ENCODE results near the gene FAM107A. TPM values are rescaled to one million over a fixed set of nuclear protein-coding genes. Genes with fewer than 3 reads are reported as not detected.

Gene FAM107A
- total RNA-seq, 4 donors from 2014 or later = 26.4 to 165 (median 59.4) TPM

DNA sequence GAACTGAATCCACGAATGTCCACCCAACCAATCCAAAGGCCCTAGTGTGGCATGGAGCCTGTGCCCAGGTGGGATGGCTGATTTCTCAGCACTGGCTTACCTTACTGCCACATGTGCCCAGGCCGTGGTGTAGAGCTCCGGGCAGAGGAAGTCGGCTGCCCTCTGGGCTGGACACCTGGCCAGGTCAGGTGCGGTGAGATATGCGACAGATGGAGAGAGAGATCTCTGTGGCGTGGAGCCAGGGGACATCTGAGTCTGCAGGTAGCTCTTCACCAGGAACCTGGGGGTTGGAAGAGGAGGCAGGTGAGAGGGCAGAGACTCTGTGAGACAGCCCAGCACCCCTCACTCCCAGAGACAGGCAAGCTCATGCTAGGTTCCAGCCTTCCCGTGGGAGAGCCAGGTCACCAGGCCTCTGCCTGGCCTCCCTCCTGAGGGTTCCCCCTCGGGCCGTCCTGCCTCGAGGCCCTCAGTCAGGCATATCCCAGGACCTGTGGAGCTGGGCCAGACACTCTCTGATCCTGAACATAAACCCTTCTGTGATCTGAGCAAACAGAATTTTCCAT lies 52.8 kb downstream of the FAM107A start:
- ATAC-seq (ENCODE audit: low FRiP score) = no peak
- DNase-seq (ENCODE audit: low spot score) = no peak
- TF ChIP-seq, protein P1, sequence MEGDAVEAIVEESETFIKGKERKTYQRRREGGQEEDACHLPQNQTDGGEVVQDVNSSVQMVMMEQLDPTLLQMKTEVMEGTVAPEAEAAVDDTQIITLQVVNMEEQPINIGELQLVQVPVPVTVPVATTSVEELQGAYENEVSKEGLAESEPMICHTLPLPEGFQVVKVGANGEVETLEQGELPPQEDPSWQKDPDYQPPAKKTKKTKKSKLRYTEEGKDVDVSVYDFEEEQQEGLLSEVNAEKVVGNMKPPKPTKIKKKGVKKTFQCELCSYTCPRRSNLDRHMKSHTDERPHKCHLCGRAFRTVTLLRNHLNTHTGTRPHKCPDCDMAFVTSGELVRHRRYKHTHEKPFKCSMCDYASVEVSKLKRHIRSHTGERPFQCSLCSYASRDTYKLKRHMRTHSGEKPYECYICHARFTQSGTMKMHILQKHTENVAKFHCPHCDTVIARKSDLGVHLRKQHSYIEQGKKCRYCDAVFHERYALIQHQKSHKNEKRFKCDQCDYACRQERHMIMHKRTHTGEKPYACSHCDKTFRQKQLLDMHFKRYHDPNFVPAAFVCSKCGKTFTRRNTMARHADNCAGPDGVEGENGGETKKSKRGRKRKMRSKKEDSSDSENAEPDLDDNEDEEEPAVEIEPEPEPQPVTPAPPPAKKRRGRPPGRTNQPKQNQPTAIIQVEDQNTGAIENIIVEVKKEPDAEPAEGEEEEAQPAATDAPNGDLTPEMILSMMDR (IDR thresholded peaks at IDR 0.05) = no peak

DNA sequence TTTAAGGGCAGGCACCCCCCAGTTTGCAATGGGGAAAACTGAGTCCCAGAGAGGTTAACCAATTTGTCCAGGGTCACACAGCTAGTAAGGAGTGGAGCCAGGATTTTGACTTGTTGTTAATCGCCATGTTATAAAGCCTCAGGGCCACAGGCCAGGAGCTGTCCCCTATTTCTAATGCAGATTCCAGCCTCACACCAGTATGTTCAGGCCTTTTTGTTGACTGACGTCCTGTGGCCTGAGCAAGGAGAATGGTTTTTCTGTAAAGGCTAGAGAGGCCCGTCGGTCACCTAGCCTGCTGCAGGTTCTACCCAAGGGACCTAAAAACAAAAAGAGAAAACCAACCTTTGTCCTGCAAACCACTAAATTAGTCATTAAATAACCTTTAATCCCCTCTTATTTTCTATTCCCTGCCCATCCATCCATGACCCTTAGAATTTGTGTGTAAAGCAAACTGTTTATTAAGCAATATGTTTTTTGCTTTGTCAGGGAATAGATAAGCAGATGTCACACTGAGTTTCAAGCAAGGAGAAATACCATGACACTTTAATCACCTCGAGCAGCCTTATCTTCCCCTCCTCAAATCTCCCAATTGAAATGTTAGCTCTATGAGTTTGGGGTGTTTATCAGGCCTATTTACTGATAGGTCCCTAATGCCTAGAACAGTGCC lies 54.3 kb downstream of the FAM107A start:
- DNase-seq (ENCODE audit: low spot score) = no peak
- TF ChIP-seq, protein P1 (IDR thresholded peaks at IDR 0.05) = no peak
- no peak for ATAC-seq (ENCODE audit: low FRiP score)

DNA sequence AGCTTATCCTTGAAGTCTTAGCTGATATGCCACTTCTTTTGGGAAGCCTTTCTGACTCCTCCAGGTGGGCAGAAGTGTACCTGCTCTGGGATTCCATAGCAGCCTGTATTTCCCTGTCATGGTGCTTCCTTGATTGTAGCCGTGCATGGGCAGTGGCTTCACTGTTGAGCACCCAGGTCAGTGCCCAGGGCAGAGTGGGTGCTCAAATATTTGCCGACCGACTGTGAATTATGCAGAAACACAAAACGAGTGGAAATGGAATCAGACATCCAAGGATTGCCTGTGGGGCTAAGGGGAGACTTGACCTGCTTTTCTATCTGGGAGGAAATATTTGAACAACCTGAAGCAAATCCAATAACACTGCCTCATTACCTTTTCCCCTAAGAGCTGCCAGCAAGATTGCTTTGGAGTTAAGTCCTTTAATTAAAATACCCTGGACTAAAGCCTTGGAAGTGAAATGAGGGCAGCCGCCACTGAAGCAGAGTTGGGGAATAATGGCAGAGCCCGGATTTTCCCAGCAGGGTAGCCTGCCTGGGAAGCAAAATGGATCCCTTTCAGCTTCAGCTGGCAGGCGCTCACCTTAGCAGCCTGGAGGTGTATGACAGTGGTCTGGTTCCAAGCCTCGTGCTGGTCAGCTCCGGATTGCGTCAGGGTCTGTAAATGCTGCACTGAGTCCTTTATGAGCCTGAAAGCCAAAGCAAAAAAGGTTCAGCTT lies 55.1 kb downstream of the FAM107A start:
- no peak for DNase-seq (ENCODE audit: low spot score)
- no peak for ATAC-seq (ENCODE audit: low FRiP score)
- TF ChIP-seq, protein P1 (IDR thresholded peaks at IDR 0.05) = no peak

DNA sequence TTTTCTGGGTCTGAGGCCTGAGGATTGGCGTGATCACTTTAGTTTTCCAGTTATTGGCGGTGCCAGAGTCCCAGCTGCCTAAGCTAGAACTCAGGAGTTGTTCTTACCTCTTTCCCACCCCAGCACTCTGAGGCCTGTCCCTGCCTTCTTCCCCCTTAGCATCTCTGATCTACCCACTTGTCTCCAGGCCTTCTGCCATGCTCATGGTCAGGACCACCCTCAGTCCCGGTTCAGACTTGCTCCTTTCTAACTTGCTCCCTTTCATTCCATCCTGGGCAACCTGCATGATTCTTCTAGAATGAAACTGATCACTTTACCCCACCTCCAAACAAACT lies 55.9 kb downstream of the FAM107A start:
- TF ChIP-seq, protein P1 (IDR thresholded peaks at IDR 0.05) = no peak
- DNase-seq (ENCODE audit: low spot score) (no peak), ATAC-seq (ENCODE audit: low FRiP score) (no peak)

DNA sequence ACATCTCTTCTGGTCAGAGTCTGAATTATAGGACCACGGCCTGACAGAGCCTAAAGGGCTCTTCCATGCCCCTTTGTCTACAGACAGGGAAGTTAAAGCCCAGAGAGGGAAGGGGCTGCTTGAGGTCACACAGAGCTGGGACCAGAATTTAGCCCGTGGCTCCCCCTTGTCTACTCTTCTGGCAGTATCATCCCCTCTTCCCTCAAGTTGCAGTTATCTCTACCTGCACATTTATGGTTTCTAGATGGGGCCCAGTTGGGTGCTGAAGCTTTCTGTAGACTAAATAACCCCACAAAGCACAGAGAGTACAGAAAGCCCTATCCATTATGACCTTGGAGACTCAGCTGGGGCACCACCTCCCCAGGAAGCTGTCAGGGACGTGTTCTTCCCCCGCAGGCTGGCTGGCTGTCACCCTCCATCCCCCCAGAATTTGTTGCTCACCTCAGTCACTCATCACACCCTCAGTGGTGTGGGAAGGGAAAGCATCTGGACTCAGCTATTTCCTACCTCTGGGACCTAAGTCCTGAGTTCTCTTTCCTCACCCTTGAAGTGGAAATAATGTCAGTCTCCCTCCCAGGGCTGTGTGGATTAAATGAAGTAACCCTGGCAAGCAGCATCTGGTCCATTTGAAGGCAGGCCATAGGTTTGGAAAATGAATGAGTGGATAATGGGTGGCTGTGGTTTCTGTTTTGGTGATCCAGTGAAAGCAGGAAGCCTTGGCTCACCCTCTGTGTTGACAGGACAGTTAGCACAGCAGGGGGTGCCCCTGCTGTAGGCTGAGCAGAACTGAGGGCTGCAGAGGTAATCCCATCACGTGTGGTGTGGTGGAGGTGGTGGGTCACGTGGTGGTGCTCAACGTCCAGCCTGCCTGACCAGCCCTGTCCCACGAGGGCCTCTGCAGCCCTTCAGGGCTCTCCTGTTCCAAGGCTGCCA lies 56.5 kb downstream of the FAM107A start:
- ATAC-seq (ENCODE audit: low FRiP score) = no peak
- DNase-seq (ENCODE audit: low spot score) = no peak
- TF ChIP-seq, protein P1 (IDR thresholded peaks at IDR 0.05) = no peak

DNA sequence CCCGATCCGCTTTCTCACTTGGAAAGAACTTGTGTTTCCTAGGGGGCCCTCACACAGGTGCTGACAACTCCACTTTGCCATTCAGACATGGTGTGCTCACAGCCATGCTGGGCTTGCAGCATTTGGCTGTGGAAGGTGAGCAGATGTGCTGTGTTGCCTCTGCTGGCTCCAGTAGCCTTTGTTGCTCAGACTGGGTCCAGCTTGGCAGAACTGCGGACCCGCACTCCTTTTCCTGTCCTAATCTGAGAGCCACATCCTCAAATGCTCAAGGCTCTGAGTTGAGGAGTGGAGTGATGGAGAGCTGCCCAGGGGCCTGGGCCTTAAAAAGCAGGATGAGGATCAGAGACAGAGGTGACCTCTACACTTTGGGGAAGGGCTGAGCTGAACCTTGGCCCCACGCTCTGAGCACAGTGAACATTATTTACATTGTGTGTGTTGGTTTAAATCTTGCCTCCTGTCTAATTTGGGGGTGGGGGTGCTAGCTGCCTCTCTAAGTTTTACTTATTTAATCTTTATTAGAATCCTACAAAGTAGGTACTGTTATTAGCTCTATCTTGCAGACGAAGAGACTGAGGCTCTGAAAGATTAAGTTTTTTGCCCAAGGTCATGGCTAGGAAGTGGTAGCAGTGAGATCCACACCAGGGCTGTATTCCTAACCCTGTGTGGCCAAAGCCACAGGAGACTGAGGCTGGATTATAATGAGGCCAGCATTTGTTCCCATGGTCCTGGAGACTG lies 57.4 kb downstream of the FAM107A start:
- ATAC-seq (ENCODE audit: low FRiP score) (no peak), DNase-seq (ENCODE audit: low spot score) (no peak)
- TF ChIP-seq, protein P1 (IDR thresholded peaks at IDR 0.05) = no peak

Data from omental fat pad (tissue), 4 donors.